T-helper 1 cell treated with Interleukin-12 subunit alpha and Interleukin-12 subunit beta and Interleukin-4 antibody, amounts not matched to agents 30 μg/mL and 1 μg/mL, for 36 hours (primary cell): ENCODE data around the gene ABCC8.

Source experiments
- H3K27ac Mint-ChIP-seq: one replicate; pipeline ENCODE4 v1.8.0; 2021; ENCODE audit warnings: mild to moderate bottlenecking, mixed read lengths
- H3K27me3 Mint-ChIP-seq: one replicate; pipeline ENCODE4 v1.8.0; 2021; ENCODE audit warnings: low read depth, mixed read lengths
- H3K36me3 Mint-ChIP-seq: one replicate; pipeline ENCODE4 v1.8.0; 2021; ENCODE audit warnings: low read depth, mixed read lengths
- H3K4me1 Mint-ChIP-seq: one replicate; pipeline ENCODE4 v1.8.0; 2021; ENCODE audit warnings: low read depth, mixed read lengths
- H3K4me3 Mint-ChIP-seq: one replicate; pipeline ENCODE4 v1.8.0; 2021; ENCODE audit warnings: mild to moderate bottlenecking, moderate library complexity, mixed read lengths
- H3K9me3 Mint-ChIP-seq: one replicate; pipeline ENCODE4 v1.8.0; 2021; ENCODE audit warnings: mixed read lengths

ABCC8 gene

GRCh38 chr11:17350455-17351171, 126.0 kb downstream of the ABCC8 start:
- H3K9me3 Mint-ChIP-seq: no peaks in the 10 kb centered on the region
- H3K4me1 Mint-ChIP-seq: peaks cover 28% of the 10 kb centered on the region
- peak overlapping the region; percentile 61 for H3K4me3 Mint-ChIP-seq
- no peak overlapping the region for H3K27ac Mint-ChIP-seq
- H3K27me3 Mint-ChIP-seq: peaks cover 47% of the 10 kb centered on the region
- H3K36me3 Mint-ChIP-seq: peaks cover 8% of the 10 kb centered on the region

DNA sequence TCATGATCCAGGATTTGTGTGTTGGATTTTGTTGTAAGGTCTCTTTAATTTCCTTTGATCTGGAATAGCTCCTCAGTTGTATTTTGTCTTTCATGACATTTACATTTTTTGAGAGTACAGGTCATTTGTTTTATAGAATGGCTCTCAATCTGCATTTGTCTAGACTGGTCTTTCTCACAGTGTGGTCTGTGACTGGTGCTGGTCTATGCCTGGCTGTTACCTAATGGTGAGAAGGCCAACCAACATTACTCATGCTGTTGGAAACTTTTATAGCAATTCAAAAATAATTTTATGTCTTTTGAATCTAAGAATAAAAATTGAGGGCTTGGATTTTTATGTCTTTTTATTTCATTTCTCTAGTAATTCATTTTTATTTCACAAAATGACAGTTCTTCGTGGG, 129.0 kb downstream of the ABCC8 start:
- peaks cover 17% of the 10 kb centered on the region for H3K4me1 Mint-ChIP-seq
- H3K27ac Mint-ChIP-seq: no peak overlapping the region
- no peaks in the 10 kb centered on the region for H3K9me3 Mint-ChIP-seq
- H3K4me3 Mint-ChIP-seq: no peak overlapping the region
- H3K36me3 Mint-ChIP-seq: peaks cover 16% of the 10 kb centered on the region
- H3K27me3 Mint-ChIP-seq: peaks cover 29% of the 10 kb centered on the region

DNA sequence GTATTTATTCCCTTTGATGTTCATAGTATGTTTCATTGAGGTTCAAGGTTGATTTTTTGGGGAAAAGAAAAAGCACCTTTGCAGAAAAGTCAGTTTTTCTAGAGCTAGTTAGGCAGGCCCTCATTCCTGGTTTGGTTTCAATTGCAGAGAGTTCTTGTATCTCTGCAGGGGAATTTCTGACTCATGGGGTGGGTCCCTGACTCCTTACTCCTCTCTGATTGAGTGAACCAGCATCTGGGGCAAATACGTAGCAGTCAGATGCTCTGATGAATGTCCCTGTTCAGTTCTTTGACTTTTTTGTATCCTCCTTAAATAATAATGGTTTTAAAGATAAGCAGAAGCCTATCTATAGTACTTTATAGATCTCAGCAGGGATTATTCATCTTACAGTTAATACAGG, 132.7 kb downstream of the ABCC8 start:
- no peak overlapping the region for H3K27ac Mint-ChIP-seq
- H3K9me3 Mint-ChIP-seq: no peaks in the 10 kb centered on the region
- H3K36me3 Mint-ChIP-seq: peaks cover 18% of the 10 kb centered on the region
- peaks cover 3% of the 10 kb centered on the region for H3K4me1 Mint-ChIP-seq
- H3K27me3 Mint-ChIP-seq: no peaks in the 10 kb centered on the region
- no peak overlapping the region for H3K4me3 Mint-ChIP-seq

GRCh38 chr11:17343257-17343656, 133.4 kb downstream of the ABCC8 start:
- Mint-ChIP-seq H3K4me1 (peaks cover 3% of the 10 kb centered on the region), H3K27ac (no peak overlapping the region), H3K9me3 (no peaks in the 10 kb centered on the region), H3K4me3 (no peak overlapping the region), H3K36me3 (peaks cover 18% of the 10 kb centered on the region), H3K27me3 (no peaks in the 10 kb centered on the region)
